DMS114 treated with DMSO at 0.1 percent for 48 hours (cell line): ENCODE measurements around the gene ATXN1.

Experiments
- DNase-seq: peaks from one replicate; lab custom pipeline; 2025; ENCODE audit not compliant: unreplicated experiment; lab: John Stamatoyannopoulos, UW

ATXN1 gene

GRCh38 chr6:16591396-16592222, 169.7 kb downstream of the ATXN1 start:
- no peak for DNase-seq

DNA sequence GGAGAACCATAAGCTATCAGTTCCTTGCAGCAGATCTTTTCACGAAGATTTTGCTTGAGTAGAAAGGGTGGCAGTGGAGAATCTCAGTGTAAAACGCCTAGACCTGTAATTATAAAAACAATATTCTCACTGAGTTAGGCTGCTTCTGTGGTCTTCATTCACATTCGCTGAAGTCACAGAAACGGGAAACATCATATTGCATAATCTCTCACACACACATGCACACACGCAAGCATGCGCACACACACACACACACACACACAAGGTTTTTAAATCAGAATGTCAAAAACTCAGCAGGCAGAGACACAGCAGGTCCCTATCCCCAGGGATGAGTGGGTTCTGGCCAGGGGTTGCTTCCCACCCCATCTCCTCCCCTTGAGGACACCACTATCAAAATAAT, 175.5 kb downstream of the ATXN1 start:
- no peak for DNase-seq

GRCh38 chr6:16583144-16583762, 178.0 kb downstream of the ATXN1 start:
- DNase-seq = no peak

DNA sequence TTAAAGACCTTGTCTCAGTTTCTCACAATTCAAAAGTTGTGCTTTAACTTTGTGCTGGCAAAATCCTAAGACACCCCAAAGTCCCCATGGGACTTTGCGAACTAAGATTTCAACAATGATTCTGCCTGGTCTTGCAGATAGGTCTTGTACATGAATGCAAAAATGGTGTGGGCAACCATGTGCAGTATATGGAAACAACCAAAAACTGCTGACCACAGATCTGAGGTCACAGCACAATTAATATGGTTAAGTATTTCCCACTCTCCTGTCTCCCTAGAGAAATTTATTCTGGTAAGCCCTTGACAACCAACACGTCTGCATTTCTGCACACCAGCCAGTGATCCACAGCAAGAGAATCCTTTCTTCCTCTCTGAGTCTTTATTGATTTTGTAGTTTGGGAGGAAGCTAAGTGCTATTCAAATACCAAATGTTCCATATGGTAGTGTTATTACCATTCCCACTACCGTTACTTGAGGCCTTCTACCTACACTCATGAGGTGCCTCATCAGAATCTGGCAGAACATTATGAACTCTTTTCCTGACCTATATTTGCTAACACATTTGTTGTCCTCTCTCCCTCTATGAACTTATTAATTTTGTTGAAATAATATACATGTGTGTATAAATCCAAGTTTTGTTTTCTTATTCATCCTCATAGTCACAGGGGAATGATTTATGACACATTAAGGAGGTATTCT, 178.7 kb downstream of the ATXN1 start:
- no peak for DNase-seq

DNA sequence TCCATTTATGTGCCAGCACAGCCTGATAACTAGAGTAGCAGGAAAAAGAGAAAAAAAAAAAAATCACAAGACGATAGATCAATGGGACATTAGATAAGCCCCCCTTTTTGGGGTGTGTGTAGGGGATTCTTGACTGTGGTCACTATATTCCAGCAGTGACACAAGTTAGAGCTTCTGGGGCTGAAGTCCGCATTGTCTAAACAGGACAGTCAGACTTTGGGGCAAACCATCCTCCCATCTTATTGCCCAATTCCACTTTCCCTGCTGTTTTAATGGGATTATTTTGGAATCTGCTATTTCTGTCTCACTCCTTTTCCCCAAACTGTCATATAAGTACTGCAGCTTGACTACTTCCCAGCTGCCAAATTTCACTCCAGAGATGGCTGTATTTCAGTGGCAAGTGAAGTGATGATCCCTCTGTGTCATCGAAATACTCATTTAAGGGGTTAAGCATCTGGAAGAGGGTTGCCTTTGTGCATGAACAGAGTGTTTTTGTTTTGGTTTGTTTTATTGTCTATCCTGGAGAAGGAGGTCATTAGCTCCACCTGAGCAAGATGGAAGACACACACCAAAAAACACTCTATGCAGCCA, 182.5 kb downstream of the ATXN1 start:
- no peak for DNase-seq

DNA sequence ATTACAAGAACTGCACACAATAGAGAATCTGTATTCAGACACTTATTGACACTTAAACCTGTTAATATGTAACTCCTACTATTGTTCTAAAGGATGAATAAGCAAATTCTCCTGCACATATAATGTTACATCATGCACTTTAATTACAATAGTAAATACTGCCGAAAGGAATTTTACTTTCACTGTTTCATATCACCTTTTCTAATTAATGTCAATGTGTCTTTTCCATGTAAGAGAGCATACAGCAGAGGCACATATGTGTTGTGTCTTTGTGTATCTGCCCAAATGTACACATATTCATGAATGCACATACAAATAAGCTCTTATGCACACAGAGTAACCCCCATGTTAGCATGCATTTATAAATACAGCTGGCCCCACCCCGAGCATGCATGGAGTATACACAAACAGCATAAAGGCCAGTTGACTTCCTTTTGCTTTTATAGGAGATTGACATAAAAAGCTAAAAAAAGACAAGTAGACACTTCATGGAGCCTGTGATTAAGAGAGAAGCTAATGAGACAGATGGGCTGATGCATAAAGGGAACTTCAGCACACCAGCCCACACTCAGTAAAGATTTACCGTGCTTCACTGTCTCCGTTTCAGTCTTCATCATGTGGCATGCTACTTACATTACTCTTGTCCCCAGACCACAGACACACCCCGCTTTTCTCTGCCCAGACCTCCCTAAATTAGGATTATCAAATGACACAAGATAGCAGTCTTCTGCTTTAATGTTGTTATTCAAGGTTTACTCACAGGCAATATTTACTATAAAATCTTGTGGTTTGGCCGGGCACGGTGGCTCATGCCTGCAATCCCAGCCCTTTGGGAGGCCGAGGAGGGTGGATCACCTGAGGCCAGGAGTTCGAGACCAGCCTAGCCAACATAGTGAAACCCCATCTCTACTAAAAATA, 184.6 kb downstream of the ATXN1 start:
- DNase-seq = no peak

DNA sequence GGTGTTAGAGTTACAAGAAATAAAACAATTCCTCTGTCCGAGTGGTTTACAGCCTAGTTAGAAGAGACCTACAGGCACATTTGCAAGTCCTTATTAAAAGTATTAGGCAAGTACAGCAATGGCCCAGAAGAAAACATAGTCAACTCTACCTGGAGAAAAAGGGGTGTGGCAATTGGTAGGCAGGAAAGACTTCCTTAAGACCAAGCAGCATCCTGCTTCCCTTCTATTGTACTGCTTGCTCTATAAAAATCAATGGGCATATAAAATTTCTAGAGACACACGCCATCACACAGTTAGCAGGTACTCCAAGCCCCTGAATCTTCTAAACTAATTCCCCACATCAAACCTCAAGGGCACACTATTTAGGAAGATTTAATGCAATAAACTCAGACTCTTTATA, 185.6 kb downstream of the ATXN1 start:
- DNase-seq = no peak

- no peak for DNase-seq
Observed at GRCh38 chr6:16572943-16573342, 188.3 kb downstream of the ATXN1 start.

GRCh38 chr6:16572317-16572716, 188.9 kb downstream of the ATXN1 start:
- no peak for DNase-seq

DNA sequence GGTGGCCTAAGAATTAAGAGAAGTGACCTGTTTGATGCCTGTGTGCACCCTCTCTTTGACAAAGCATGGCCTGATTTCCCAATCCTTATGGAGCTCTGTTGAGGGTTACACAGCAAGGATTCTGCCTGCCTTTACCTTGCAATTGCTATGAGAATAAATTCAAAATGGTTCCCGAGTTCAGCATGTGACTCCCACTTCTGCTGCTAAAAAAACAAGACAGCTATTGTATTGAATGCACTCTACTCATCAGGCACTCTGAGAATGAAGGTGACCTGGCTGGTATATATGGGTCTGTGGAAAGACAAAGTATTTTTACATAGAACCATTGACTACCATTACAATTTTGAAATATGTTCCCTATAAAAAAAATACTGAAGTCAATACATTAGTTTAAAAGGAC, 190.3 kb downstream of the ATXN1 start:
- DNase-seq = no peak

DNA sequence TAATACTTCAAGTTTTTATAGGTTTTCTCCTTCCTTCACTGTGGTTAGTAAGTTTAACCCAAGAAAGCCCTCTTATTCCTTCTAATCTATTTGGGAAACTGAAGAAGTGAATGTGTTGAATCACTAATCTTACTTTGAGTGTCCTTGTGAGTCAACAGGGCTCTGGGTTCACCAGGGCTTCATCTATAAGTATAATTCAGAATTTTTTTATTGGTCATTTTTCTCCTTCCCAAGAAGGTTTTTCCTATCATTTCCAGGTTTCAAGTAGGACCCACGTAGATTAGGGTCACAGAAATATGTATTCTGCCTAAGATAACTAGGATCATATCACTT, 191.1 kb downstream of the ATXN1 start:
- no peak for DNase-seq

DNA sequence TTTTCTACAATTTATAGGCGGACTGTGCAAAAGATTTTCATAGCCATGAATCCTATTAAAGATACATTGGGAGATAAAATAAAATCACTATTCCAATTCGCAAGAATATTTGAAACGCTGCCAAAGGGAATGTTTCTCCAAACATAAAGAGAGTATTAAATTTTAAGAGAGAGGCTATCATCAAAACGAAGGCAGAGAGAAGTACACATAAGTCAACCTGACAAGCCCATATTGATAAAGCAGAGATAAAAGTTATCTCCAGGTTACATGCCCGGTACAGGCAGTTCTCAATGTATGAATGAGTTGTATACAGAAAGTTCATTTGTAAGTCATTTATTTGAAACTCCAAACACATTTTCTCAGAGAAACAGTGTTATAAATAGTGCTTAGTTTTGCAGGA, 193.1 kb downstream of the ATXN1 start:
- DNase-seq = no peak

GRCh38 chr6:16567071-16567470, 194.2 kb downstream of the ATXN1 start:
- DNase-seq = no peak

- DNase-seq = no peak
Observed at GRCh38 chr6:16564436-16564835, 196.8 kb downstream of the ATXN1 start.

DNA sequence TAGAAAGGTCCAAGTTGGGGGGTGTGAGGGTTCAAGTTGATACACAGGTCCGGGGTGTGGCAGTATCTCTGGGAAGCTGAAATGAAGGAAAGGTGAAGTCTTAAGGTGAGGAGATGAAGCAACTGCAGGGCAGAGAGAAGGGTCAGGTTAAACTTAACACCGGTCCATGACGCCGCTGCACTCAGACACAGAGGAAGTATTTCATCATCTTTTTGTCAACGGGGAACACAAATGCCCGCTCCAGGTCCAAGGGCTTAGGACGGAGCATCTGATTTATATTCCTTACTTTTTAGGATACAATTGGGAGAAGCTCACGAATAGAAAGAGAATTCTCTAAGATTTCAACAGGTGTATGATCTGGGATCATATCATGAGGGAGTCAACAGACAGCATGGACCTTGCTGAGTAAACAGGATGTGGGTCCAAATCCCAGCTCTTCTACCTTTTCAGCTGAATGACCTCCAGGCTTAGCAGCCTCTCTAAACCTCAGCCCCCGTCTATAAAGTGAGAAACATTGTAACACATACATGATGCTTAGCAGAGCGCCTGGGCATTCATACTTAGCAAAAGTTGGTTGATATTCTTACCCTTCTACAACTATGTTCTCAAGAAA, 197.5 kb downstream of the ATXN1 start:
- DNase-seq = no peak

GRCh38 chr6:16562498-16562897, 198.8 kb downstream of the ATXN1 start:
- no peak for DNase-seq

DNA sequence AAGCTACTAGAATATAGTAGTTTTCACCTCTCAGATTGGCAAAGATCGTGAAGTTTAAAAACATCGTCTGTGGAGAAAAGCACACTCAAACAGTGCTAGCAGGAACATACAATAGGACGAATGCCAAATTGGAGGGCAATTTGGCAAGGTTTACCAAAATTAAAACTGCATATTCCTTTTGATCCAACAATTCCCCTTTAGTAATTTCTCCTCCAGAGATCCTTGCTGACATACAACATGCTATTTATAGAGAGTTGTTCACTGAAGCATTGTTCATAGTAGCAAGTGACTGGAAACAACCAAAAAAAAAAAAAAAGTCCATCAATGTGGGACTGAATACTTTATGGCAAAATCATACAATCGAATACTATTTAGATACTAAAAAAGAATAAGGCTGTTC, 202.2 kb downstream of the ATXN1 start:
- DNase-seq = no peak

- no peak for DNase-seq
Observed at GRCh38 chr6:16555550-16555949, 205.7 kb downstream of the ATXN1 start.

- DNase-seq = no peak
Observed at GRCh38 chr6:16553531-16553930, 207.7 kb downstream of the ATXN1 start.

DNA sequence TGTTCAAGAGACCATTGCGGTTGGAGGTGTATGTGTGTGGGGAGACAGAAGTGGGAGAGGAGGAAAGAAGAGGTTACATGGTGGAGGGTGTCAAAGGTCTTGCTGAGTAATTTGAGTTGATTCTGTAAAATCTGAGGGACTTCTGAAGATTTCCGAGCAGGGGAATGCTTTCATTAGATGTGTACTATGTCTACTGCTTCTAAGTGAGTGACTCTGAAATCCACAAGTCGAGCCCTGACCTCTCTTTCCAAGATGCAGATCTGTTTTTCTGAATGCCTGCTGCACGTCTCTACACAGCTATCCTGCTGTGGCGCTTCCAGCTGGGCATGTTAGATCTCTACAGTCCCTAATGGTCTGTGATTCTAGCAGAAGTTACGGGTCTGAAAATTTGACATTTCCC, 209.8 kb downstream of the ATXN1 start:
- no peak for DNase-seq
